ENCODE data around the gene BTN1A1. TPM values are rescaled to one million over a fixed set of nuclear protein-coding genes. Genes with fewer than 3 reads are reported as not detected.

BTN1A1 gene
- total and polyA plus RNA-seq, 9 of the 15 experiments (the other 6 are each of a cell fraction or from before 2014, with no cell fraction given), result 0.01 to 0.15 (median 0.06) TPM; not detected in 4

DNA sequence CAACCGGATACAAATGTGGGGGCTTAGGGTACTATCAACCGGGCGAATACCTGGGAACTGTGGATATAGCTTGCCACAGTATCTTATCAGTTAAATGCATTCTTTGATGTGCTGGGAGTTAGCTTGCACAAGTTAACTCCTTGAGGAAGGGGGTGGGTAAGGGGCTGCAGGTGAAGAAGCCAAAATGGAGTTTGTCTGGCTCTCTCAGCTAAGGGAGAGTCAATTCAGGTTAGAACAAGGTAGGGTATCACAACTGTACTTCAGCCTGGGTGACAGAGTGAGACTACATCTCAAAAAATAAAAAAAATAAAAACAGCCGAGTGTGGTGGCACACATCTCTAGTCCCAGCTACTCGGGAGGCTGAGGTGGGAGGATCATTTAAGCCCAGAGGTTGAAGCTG, 8.5 kb upstream of the BTN1A1 start (continued):
- no peak for TF ChIP-seq ZFP1 (CRISPR knock-in tag; IDR thresholded peaks at IDR 0.05)
- no peak for TF ChIP-seq ZNF146 (CRISPR knock-in tag; IDR thresholded peaks at IDR 0.05; ENCODE audit: unreplicated experiment)
- no peak for TF ChIP-seq POLR2H (tag; IDR thresholded peaks at IDR 0.05; ENCODE audit: low read depth)
- peak; percentile 92 for TF ChIP-seq HDAC8 (tag; IDR thresholded peaks at IDR 0.05)
- TF ChIP-seq RCOR1 (IDR thresholded peaks at IDR 0.05; ENCODE audit: borderline replicate concordance in 1 of 2, low read depth in 2 of 2, low read length in 2 of 2), result no peak
- TF ChIP-seq TSHZ1 (CRISPR knock-in tag; IDR thresholded peaks at IDR 0.05), result peak; percentile 76; the same call in 1 of the 2 replicates
- TF ChIP-seq, protein P1, sequence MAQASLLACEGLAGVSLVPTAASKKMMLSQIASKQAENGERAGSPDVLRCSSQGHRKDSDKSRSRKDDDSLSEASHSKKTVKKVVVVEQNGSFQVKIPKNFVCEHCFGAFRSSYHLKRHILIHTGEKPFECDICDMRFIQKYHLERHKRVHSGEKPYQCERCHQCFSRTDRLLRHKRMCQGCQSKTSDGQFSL (CRISPR knock-in tag; IDR thresholded peaks at IDR 0.05), result no peak
- TF ChIP-seq, protein P1 (tag; IDR thresholded peaks at IDR 0.05), result peak in 1 of 2 experiments; percentile 37; a peak in 1 of 4 replicates
- 0 out of 2 replicates have a peak, but pooled peaks have one; percentile 18 for TF ChIP-seq ZNF324 (CRISPR knock-in tag; IDR thresholded peaks at IDR 0.05)
- no peak for TF ChIP-seq TAF15 (IDR thresholded peaks at IDR 0.05; ENCODE audit: low read depth, low read length)
- TF ChIP-seq CEBPZ (IDR thresholded peaks at IDR 0.05; ENCODE audit: borderline replicate concordance, low read depth, low read length), result no peak
